K562 (cell line): Measurements from ENCODE around the gene CLDN5. TPM values are rescaled to one million over a fixed set of nuclear protein-coding genes. Genes with fewer than 3 reads are reported as not detected.

Source experiments
- ATAC-seq: fragments of 200-7000 bp; cut with Tn5 transposase; 3 replicates; pipeline ENCODE4 v1.9.1; 2020; ENCODE audit warnings: moderate library complexity
- BruUV-seq: library from RNA; stranded (reverse); fragments of 400-500 nt; replicated peaks from 2 replicates; lab custom pipeline; 2021; lab: Mats Ljungman, UMichigan
- CTCF ChIA-PET: fragments of 300-600 bp; formaldehyde crosslinking; extraction: SDS; loops from one replicate; lab custom pipeline; 2021; ENCODE audit warnings: low intra/inter-chr PET ratio; lab: Yijun Ruan, JAX
- POLR2A ChIA-PET: fragments of 300-600, 350-650 bp; sonication (Branson Sonifier 250); formaldehyde crosslinking; extraction: SDS; loops from one replicate; lab custom pipeline; 2021; ENCODE audit warnings: antibody characterized with exemption, inconsistent platforms; lab: Yijun Ruan, JAX
- DNase-seq, 4 experiments: peaks; one replicate each; pipeline versions ENCODE4 v3.0.0 to v3.0.0-alpha.2; 2011 to 2018; ENCODE audit warnings: low spot score in 3 of 4, mixed read lengths in 3 of 4; ENCODE audit errors: extremely low read depth in 1 of 4
- FAIRE-seq: peaks from 2 replicates; lab custom pipeline; 2011; peaks lifted over from hg19 to GRCh38; lab: Jason Lieb, UNC
- H2AFZ ChIP-seq: 2 replicates; pipeline ENCODE4 v1.6.0; 2011; ENCODE audit warnings: low read depth, low read length, control low read depth, inconsistent platforms
- H3K27ac ChIP-seq: fragments of 200-600 bp; 3 replicates; pipeline ENCODE4 v1.8.0; 2011; ENCODE audit warnings: low read depth, mild to moderate bottlenecking, control low read depth, inconsistent platforms, low read length, moderate library complexity, mixed read lengths; ENCODE audit errors: extremely low read depth
- H3K27me3 ChIP-seq, 2 experiments: fragments of 300-600 bp in 1 of 2; 2 replicates in 1 of 2; 3 replicates in 1 of 2; pipeline versions ENCODE4 v1.6.0 to v1.8.0; 2011; ENCODE audit warnings: inconsistent platforms in 2 of 2, low read length in 2 of 2, mild to moderate bottlenecking in 1 of 2, mixed read lengths in 1 of 2, moderate library complexity in 1 of 2; ENCODE audit not compliant: control insufficient read depth in 2 of 2, insufficient read depth in 2 of 2
- H3K36me3 ChIP-seq: fragments of 300-600 bp; 3 replicates; pipeline ENCODE4 v1.8.0; 2011; ENCODE audit warnings: mild to moderate bottlenecking, low read length, inconsistent platforms; ENCODE audit not compliant: control insufficient read depth, insufficient read depth
- H3K4me1 ChIP-seq, 2 experiments: fragments of 200-600 bp in 1 of 2; replicated peaks in 1 of 2; 2 replicates in 1 of 2; 3 replicates in 1 of 2; pipeline versions ENCODE4 v1.5.1 to v1.8.0; 2011; ENCODE audit warnings: inconsistent platforms in 2 of 2, low read length in 2 of 2, mild to moderate bottlenecking in 1 of 2, mixed read lengths in 1 of 2, moderate library complexity in 1 of 2; ENCODE audit not compliant: control insufficient read depth in 2 of 2, insufficient read depth in 2 of 2
- H3K4me2 ChIP-seq: 2 replicates; pipeline ENCODE4 v1.6.1; 2011; ENCODE audit warnings: low read length, control low read depth, inconsistent platforms, mixed read lengths; ENCODE audit not compliant: insufficient read depth
- H3K4me3 ChIP-seq: fragments of 200-600 bp; sonication (generic), shearing (Covaris generic); 2 replicates; pipeline ENCODE4 v1.5.1; 2016; ENCODE audit warnings: control low read depth, inconsistent platforms
- H3K79me2 ChIP-seq: fragments of 200-600 bp; 3 replicates; pipeline ENCODE4 v1.8.0; 2011; ENCODE audit warnings: low read length, inconsistent platforms; ENCODE audit not compliant: control insufficient read depth, insufficient read depth
- H3K9ac ChIP-seq, 2 experiments: 2 replicates each; pipeline versions ENCODE4 v1.6.0 to v1.6.1; 2011; ENCODE audit warnings: low read depth in 2 of 2, low read length in 2 of 2, control low read depth in 1 of 2, inconsistent platforms in 1 of 2, mild to moderate bottlenecking in 1 of 2, mixed read lengths in 1 of 2; ENCODE audit not compliant: insufficient read depth in 1 of 2
- H3K9me1 ChIP-seq: one replicate; pipeline ENCODE4 v1.6.0; 2011; ENCODE audit warnings: inconsistent platforms, mild to moderate bottlenecking, low read length, moderate library complexity; ENCODE audit not compliant: control insufficient read depth, insufficient read depth
- H3K9me3 ChIP-seq: replicated peaks from 2 replicates; pipeline ENCODE4 v1.5.1; 2011; ENCODE audit warnings: low read depth, low read length, inconsistent platforms; ENCODE audit not compliant: control insufficient read depth, insufficient read depth
- H4K20me1 ChIP-seq: replicated peaks from 2 replicates; pipeline ENCODE4 v1.6.1; 2011; ENCODE audit warnings: low read length, inconsistent platforms, mixed read lengths; ENCODE audit not compliant: control insufficient read depth, insufficient read depth
- C11orf30 ChIP-seq: fragments of 450-650 bp; IDR thresholded peaks from 2 replicates; pipeline ENCODE4 v1.6.1; 2016; ENCODE audit warnings: low read depth, mild to moderate bottlenecking
- CBX1 ChIP-seq: sonication (generic); IDR thresholded peaks from 2 replicates; pipeline ENCODE4 v1.6.1; 2016; ENCODE audit warnings: antibody characterized with exemption, low read depth, mild to moderate bottlenecking
- CBX8 ChIP-seq: fragments of 200-600 bp; sonication (generic); IDR thresholded peaks from 2 replicates; pipeline ENCODE4 v1.6.1; 2012; ENCODE audit warnings: borderline replicate concordance, mixed run types, low read depth, mild to moderate bottlenecking, moderate library complexity, mixed read lengths, low read length, control low read depth, inconsistent platforms; ENCODE audit not compliant: poor library complexity, severe bottlenecking; ENCODE audit errors: extremely low read depth
- DDX20 ChIP-seq: fragments of 450-650 bp; IDR thresholded peaks from 2 replicates; pipeline ENCODE4 v1.6.1; 2016; ENCODE audit warnings: missing genetic modification characterization, low read depth, mild to moderate bottlenecking, missing compliant biosample characterization, moderate library complexity
- FOXA1 ChIP-seq: fragments of 450-650 bp; IDR thresholded peaks from 2 replicates; pipeline ENCODE4 v1.6.1; 2016; ENCODE audit warnings: mild to moderate bottlenecking, borderline replicate concordance
- FOXM1 ChIP-seq, 2 experiments: fragments of 450-650 bp in 1 of 2; sonication (generic) in 1 of 2; formaldehyde crosslinking in 1 of 2; IDR thresholded peaks; 2 replicates each; pipeline versions ENCODE4 v1.6.1 to v1.9.0; 2017 to 2022; ENCODE audit warnings: low read depth in 2 of 2, mild to moderate bottlenecking in 2 of 2, missing genetic modification reagents in 1 of 2, moderate library complexity in 1 of 2
- GABPB1 ChIP-seq: sonication (generic); formaldehyde crosslinking; IDR thresholded peaks from 2 replicates; pipeline ENCODE4 v1.8.0; 2022; ENCODE audit warnings: mild to moderate bottlenecking, missing genetic modification reagents
- GTF2A2 ChIP-seq: IDR thresholded peaks from 2 replicates; pipeline ENCODE4 v1.6.1; 2016; ENCODE audit warnings: mild to moderate bottlenecking, missing genetic modification characterization, missing compliant biosample characterization
- HDAC3 ChIP-seq: fragments of 450-650 bp; IDR thresholded peaks from 2 replicates; pipeline ENCODE4 v1.6.1; 2018; ENCODE audit warnings: borderline replicate concordance, mild to moderate bottlenecking, moderate library complexity; ENCODE audit not compliant: partially characterized antibody
- MYNN ChIP-seq, 2 experiments: sonication (generic); formaldehyde crosslinking in 1 of 2; IDR thresholded peaks; 2 replicates each; pipeline versions ENCODE4 v1.5.0 to v1.6.1; 2016 to 2020; ENCODE audit warnings: antibody characterized with exemption in 1 of 2, missing genetic modification reagents in 1 of 2
- SMARCB1 ChIP-seq: IDR thresholded peaks from 2 replicates; pipeline ENCODE4 v1.6.1; 2011; ENCODE audit warnings: improper control_type of control experiment, low read depth; ENCODE audit not compliant: insufficient read length
- TAF1 ChIP-seq: IDR thresholded peaks from 2 replicates; pipeline ENCODE4 v1.6.1; 2011; ENCODE audit warnings: mild to moderate bottlenecking, low read length, moderate library complexity; ENCODE audit not compliant: insufficient read depth, control insufficient read depth, severe bottlenecking; ENCODE audit errors: extremely low read depth
- TRIM24 ChIP-seq, 2 experiments: fragments of 450-650 bp; IDR thresholded peaks; 2 replicates each; pipeline ENCODE4 v1.6.1; 2016
- ZKSCAN3 ChIP-seq: fragments of 250-450 bp; sonication (Bioruptor Pico); IDR thresholded peaks from 2 replicates; pipeline ENCODE4 v1.4.0; 2020
- ZNF12 ChIP-seq: sonication (generic); formaldehyde crosslinking; IDR thresholded peaks from 2 replicates; pipeline ENCODE4 v1.4.0; 2020; ENCODE audit warnings: mild to moderate bottlenecking, missing genetic modification reagents
- ZNF232 ChIP-seq: sonication (generic); formaldehyde crosslinking; IDR thresholded peaks from 2 replicates; pipeline ENCODE4 v1.8.0; 2022; ENCODE audit warnings: mild to moderate bottlenecking, missing genetic modification reagents
- ZNF282 ChIP-seq: sonication (generic); formaldehyde crosslinking; IDR thresholded peaks from 2 replicates; pipeline ENCODE4 v1.8.1; 2023; ENCODE audit warnings: missing genetic modification reagents
- WGBS: fragments of 100-300 bp; shearing (Covaris generic); methylation state at CpG from one replicate; pipeline ENCODE4 v1.1.6; 2016; ENCODE audit warnings: low coverage, mixed read lengths; ENCODE audit not compliant: insufficient coverage; ENCODE audit errors: missing lambda C conversion rate; 5-methylcytosine and 5-hydroxymethylcytosine counted together
- in situ Hi-C: fragments of 300-500 bp; cut with MboI; formaldehyde crosslinking; loops from 4 replicates; pipeline ENCODE4 v1.15.0; 2018; ENCODE audit warnings: inconsistent platforms, mixed read lengths
- intact Hi-C: fragments of 100-400 bp; cut with micrococcal nuclease; formaldehyde crosslinking; loops from 2 replicates; pipeline ENCODE4 v1.14.2; 2022
- polyA plus RNA-seq, 8 experiments: library from polyadenylated mRNA; depleted of rRNA in 4 of 8; stranded (reverse) in 5 of 8; unstranded in 3 of 8; fragments of >200 nt; fragmentation: Nextera tagmentation in 2 of 8; fragmentation: Illumina TruSeq in 1 of 8; extraction: Ambion mirVana in 2 of 8; extraction: Trizol in 1 of 8; gene quantifications; 2 replicates each; pipeline versions ENCODE4 v1.2.1 to v1.2.3, GENCODE V29; 2011 to 2014; ENCODE audit warnings: inconsistent platforms in 1 of 8, missing spikeins in 1 of 8
- total RNA-seq, 7 experiments: library from RNA; depleted of rRNA in 6 of 7; stranded (reverse); fragments of >200 nt in 6 of 7; fragmentation: Illumina TruSeq in 2 of 7; extraction: Trizol in 2 of 7; gene quantifications; 2 replicates each; pipeline versions ENCODE4 v1.2.1 to v1.2.3, GENCODE V29; 2011 to 2021; ENCODE audit warnings: low replicate concordance in 1 of 7
- TF ChIP-seq, protein P1 (sequence below): sonication (generic); formaldehyde crosslinking; IDR thresholded peaks from 2 replicates; pipeline ENCODE4 v1.8.0; 2022; ENCODE audit warnings: mild to moderate bottlenecking, missing genetic modification reagents
- TF ChIP-seq, protein P2 (sequence below): IDR thresholded peaks from 2 replicates; pipeline ENCODE4 v1.6.1; 2016; ENCODE audit warnings: missing genetic modification characterization, missing compliant biosample characterization
- TF ChIP-seq, protein P3 (sequence below): fragments of 250-450 bp; sonication (Bioruptor Pico); IDR thresholded peaks from 2 replicates; pipeline ENCODE4 v1.8.0; 2022; ENCODE audit warnings: inconsistent platforms, mild to moderate bottlenecking, moderate library complexity, borderline replicate concordance

The CLDN5 gene
- total and polyA plus RNA-seq, 9 of the 15 experiments (the other 6 are each of a cell fraction or from before 2014, with no cell fraction given): 0.20 TPM; not detected in 8

DNA sequence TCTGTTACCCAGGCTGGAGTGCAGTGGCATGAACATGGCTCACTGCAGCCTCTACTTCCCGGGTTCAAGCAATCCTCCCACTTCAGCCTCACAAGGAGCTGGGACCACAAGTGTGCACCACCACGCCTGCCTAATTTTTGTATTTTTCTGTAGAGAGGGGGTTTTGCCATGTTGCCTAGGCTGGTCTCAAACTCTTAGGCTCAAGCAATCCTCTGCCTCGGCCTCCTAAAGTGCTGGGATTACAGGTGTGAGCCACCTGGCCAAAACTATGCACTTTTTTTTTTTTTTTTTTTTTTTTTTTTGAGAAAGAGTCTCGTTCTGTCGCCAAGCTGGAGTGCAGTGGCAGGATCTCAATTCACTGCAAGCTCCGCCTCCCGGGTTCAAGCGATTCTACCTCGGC lies 12.4 kb upstream of the CLDN5 start:
- H3K27ac ChIP-seq: no peak overlapping the region
- ATAC-seq: no peak
- H3K79me2 ChIP-seq: no peaks in the 10 kb centered on the region
- intact Hi-C loops (no loop called here), in situ Hi-C loops (no loop called here)
- ChIA-PET CTCF (no interaction called here), POLR2A (interaction anchor here (0.6 to 1.8 kb wide), 7 partner anchors 10 to 113 kb away, joined by 3 to 12 read pairs (median 4); no protein-coding TSS in a partner anchor)
- BruUV-seq: no TSS peak
- H3K4me1 ChIP-seq: no peaks in the 10 kb centered on the region
- no peaks in the 10 kb centered on the region for H3K36me3 ChIP-seq
- peaks cover 56 to 59% of the 10 kb centered on the region in 2 experiments; a peak in 4 of 5 replicates for H3K27me3 ChIP-seq
- H3K9ac ChIP-seq: no peak overlapping the region
- 4% methylated on average over 9 of the region's 9 CpGs for WGBS
- FAIRE-seq: no peak
- H2AFZ ChIP-seq: no peak overlapping the region
- no peaks in the 10 kb centered on the region for H3K9me3 ChIP-seq
- DNase-seq: no peak
- no peak overlapping the region for H3K4me3 ChIP-seq
- H3K9me1 ChIP-seq: no peaks in the 10 kb centered on the region
- no peaks in the 10 kb centered on the region for H4K20me1 ChIP-seq
- no peak overlapping the region for H3K4me2 ChIP-seq
- TF ChIP-seq, protein P1, sequence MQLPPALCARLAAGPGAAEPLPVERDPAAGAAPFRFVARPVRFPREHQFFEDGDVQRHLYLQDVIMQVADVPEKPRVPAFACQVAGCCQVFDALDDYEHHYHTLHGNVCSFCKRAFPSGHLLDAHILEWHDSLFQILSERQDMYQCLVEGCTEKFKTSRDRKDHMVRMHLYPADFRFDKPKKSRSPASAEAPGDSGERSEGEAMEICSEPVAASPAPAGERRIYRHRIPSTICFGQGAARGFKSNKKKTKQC (CRISPR knock-in tag): peak; percentile 48; the same call in 1 of the 2 replicates
- TF ChIP-seq ZNF282 (CRISPR knock-in tag) (0 out of 2 replicates have a peak, but pooled peaks have one; percentile 41), ZNF232 (0 out of 2 replicates have a peak, but pooled peaks have one; percentile 30), HDAC3 (no peak), CBX8 (peak; percentile 61), TAF1 (no peak), CBX1 (no peak), ZNF12 (CRISPR knock-in tag) (peak; percentile 46; the same call in 1 of the 2 replicates), TRIM24 (IDR thresholded peaks at IDR 0.05) (no peak), FOXA1 (no peak), GABPB1 (CRISPR knock-in tag) (no peak), ZKSCAN3 (CRISPR knock-in tag) (no peak), C11orf30 (no peak), SMARCB1 (no peak), MYNN (IDR thresholded peaks at IDR 0.05) (no peak), MYNN (CRISPR knock-in tag; IDR thresholded peaks at IDR 0.05) (0 out of 2 replicates have a peak, but pooled peaks have one; percentile 15), GTF2A2 (tag) (no peak), FOXM1 (IDR thresholded peaks at IDR 0.05; ENCODE audit: low read depth) (no peak), FOXM1 (CRISPR knock-in tag; IDR thresholded peaks at IDR 0.05; ENCODE audit: low read depth) (no peak), DDX20 (tag) (no peak)
- TF ChIP-seq, protein P2, sequence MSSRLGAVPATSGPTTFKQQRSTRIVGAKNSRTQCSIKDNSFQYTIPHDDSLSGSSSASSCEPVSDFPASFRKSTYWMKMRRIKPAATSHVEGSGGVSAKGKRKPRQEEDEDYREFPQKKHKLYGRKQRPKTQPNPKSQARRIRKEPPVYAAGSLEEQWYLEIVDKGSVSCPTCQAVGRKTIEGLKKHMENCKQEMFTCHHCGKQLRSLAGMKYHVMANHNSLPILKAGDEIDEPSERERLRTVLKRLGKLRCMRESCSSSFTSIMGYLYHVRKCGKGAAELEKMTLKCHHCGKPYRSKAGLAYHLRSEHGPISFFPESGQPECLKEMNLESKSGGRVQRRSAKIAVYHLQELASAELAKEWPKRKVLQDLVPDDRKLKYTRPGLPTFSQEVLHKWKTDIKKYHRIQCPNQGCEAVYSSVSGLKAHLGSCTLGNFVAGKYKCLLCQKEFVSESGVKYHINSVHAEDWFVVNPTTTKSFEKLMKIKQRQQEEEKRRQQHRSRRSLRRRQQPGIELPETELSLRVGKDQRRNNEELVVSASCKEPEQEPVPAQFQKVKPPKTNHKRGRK (tag): peak; percentile 78
- TF ChIP-seq, protein P3, sequence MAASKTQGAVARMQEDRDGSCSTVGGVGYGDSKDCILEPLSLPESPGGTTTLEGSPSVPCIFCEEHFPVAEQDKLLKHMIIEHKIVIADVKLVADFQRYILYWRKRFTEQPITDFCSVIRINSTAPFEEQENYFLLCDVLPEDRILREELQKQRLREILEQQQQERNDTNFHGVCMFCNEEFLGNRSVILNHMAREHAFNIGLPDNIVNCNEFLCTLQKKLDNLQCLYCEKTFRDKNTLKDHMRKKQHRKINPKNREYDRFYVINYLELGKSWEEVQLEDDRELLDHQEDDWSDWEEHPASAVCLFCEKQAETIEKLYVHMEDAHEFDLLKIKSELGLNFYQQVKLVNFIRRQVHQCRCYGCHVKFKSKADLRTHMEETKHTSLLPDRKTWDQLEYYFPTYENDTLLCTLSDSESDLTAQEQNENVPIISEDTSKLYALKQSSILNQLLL: no peak
